Muscle of leg (tissue), 11 donors: ENCODE measurements around the gene CLK3. TPM values are rescaled to one million over a fixed set of nuclear protein-coding genes. Genes with fewer than 3 reads are reported as not detected.
A peak's percentile ranks its signal among the peaks of the same experiment; 100 is the strongest.

Source experiments
- DNase-seq: peaks from one replicate; pipeline ENCODE4 v3.0.0; 2013
- H3K27ac ChIP-seq: one replicate; pipeline ENCODE4 v1.5.1; 2013; ENCODE audit warnings: mild to moderate bottlenecking, low read length, control low read depth
- H3K27me3 ChIP-seq: one replicate; pipeline ENCODE4 v1.6.1; 2013; ENCODE audit warnings: low read length; ENCODE audit not compliant: control insufficient read depth, insufficient read depth
- H3K36me3 ChIP-seq: one replicate; pipeline ENCODE4 v1.6.1; 2013; ENCODE audit warnings: low read length; ENCODE audit not compliant: control insufficient read depth, insufficient read depth
- H3K4me1 ChIP-seq: one replicate; pipeline ENCODE4 v1.6.1; 2013; ENCODE audit warnings: low read length; ENCODE audit not compliant: control insufficient read depth, insufficient read depth
- H3K4me3 ChIP-seq: one replicate; pipeline ENCODE4 v1.5.1; 2013; ENCODE audit warnings: low read length, control low read depth
- H3K9me3 ChIP-seq: replicated peaks from 2 replicates; pipeline ENCODE4 v1.6.1; 2013; ENCODE audit warnings: low read depth, low read length; ENCODE audit not compliant: control insufficient read depth
- WGBS: methylation state at CpG from one replicate; pipeline ENCODE4 v1.1.5; 2013; ENCODE audit warnings: missing lambda C conversion rate; ENCODE audit not compliant: insufficient coverage; 5-methylcytosine and 5-hydroxymethylcytosine counted together
- polyA plus RNA-seq, 8 donors: library from polyadenylated mRNA; unstranded; fragments of 120-200 nt; gene quantifications; one replicate each; pipeline versions ENCODE4 v1.2.1 to v1.2.3, GENCODE V29; 2013; ENCODE audit warnings: inconsistent platforms in 1 of 8, low replicate concordance in 1 of 8; ENCODE audit not compliant: insufficient read length in 8 of 8, insufficient read depth in 1 of 8
- total RNA-seq: library from RNA; stranded (reverse); fragments of 120-200 nt; gene quantifications from one replicate; pipeline ENCODE4 v1.2.4, GENCODE V29; 2013

CLK3 gene
- total and polyA plus RNA-seq, 9 donors = 31.9 to 53.0 (median 46.0) TPM

DNA sequence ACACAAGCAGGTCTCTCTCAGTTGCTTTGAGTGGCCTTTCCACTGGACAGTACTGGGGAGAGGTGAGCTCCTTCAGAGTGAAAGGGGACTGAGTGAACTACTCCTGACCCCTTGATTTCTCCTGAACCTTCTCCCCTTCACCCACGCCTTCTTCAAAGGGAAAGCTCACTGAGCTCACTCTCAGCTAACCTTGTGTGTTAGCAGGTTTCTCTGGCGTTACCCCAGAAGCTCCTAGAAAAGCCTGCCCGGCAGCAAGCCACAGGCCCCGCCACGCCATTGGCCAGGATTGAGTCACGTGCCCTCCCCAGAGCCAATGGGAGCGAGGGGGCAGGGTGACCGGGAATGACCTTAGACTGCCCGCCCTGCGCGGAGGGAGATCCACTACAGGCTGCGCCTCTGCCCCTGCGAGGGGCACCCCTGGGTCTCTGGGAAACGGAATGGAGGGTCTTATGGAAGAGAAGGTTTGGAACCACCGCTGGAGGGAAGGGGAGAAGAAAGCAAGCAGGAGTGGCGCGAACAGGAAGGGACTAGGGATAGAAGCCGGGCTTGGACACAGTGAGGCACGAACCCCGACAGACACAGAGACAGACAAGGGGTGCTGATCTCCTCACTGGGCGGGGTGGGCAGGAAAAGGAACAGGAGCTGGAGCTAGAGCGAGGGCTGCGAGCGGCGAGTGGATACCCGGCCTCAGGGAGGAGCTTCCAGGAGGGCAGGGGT is 17.4 kb upstream of the CLK3 start:
- peak; percentile 96 for DNase-seq
- H3K36me3 ChIP-seq = peaks cover 6% of the 10 kb centered on the region
- peak overlapping the region; percentile 81 for H3K27ac ChIP-seq
- H3K4me1 ChIP-seq = peaks cover 18% of the 10 kb centered on the region
- WGBS = 1% methylated on average over 25 of the region's 26 CpGs
- H3K4me3 ChIP-seq = peak overlapping the region; percentile 71
- H3K27me3 ChIP-seq = no peaks in the 10 kb centered on the region
- no peaks in the 10 kb centered on the region for H3K9me3 ChIP-seq

DNA sequence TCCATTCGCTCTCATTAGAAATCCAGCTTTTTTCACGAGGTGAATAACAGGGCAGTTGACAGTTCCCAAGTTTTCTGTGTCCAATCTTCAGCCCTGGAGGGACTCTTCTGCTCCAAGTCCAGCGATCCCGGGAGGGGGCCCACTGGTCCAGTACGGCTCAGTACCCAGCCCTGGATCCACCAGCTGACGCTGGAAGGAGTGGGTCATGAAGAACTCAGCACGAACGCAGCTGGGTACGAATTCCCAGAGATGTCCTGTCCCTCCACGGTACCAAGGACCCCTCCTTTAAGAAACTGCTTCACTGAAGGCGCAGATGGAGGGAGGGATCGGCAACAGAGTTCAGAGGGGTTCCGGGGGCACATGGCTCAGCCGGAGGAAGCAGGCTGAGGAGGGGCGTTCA is 16.5 kb upstream of the CLK3 start:
- DNase-seq = no peak
- Histone ChIP-seq H3K4me3 (peak overlapping the region; percentile 71), H3K27me3 (no peaks in the 10 kb centered on the region), H3K36me3 (peaks cover 4% of the 10 kb centered on the region), H3K27ac (no peak overlapping the region), H3K4me1 (peaks cover 18% of the 10 kb centered on the region), H3K9me3 (no peaks in the 10 kb centered on the region)
- 62% methylated on average over 14 of the region's 15 CpGs for WGBS

- no peak for DNase-seq
- 88% methylated on average over 13 of the region's 13 CpGs for WGBS
Measured at GRCh38 chr15:74603026-74603788, 12.4 kb upstream of the CLK3 start.

GRCh38 chr15:74603789-74604705 is 11.6 kb upstream of the CLK3 start:
- no peak overlapping the region for H3K4me3 ChIP-seq
- H3K4me1 ChIP-seq = peaks cover 11% of the 10 kb centered on the region
- H3K27ac ChIP-seq = no peak overlapping the region
- DNase-seq = no peak
- H3K9me3 ChIP-seq = no peaks in the 10 kb centered on the region
- 82% methylated on average over 9 of the region's 11 CpGs for WGBS
- H3K36me3 ChIP-seq = no peaks in the 10 kb centered on the region
- peaks cover 9% of the 10 kb centered on the region for H3K27me3 ChIP-seq

More at GRCh38 chr15:74603026-74603788, 12.4 kb upstream of the CLK3 start:
- H3K36me3 ChIP-seq = no peaks in the 10 kb centered on the region
- peaks cover 14% of the 10 kb centered on the region for H3K4me1 ChIP-seq
- H3K27me3 ChIP-seq = peaks cover 4% of the 10 kb centered on the region
- no peak overlapping the region for H3K27ac ChIP-seq
- H3K9me3 ChIP-seq = no peaks in the 10 kb centered on the region
- H3K4me3 ChIP-seq = no peak overlapping the region

DNA sequence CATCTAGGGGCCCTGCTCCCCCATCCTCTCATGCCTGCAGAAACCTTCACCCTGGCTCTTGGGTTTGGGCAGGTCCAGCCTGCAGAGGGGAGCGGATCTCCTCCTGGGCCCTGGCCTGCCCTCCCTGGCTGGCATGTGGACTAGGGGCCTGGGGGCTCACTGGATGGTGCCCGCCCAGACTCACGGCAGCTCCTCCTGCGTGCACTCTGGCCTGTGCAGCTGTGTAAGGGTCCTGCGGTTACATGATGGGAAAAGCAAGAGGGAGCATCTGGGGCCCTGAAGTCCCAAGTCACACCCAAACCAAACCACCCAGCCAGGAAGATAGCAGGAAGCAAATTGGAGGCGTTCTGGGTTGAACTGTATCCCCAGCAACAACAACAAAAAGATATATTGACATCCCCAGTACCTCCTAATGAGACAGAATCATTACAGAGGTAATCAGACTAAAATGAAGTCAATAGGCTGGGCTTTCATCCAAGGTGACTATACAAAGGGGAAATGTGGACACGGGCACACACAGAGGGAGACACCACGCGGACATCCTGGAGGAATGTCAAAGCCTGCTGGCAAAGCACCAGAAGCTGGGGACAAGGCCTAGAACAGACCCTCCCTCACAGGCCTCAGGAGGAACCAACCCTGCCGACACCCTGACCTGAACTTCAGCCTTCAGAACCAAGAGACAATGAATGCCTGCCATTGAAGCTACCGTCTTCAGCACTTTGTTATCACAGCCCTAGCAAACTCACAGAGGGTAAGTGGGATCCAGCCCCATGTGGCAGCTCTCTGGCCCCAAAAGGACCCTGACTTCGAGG is 10.4 kb upstream of the CLK3 start:
- peaks cover 9% of the 10 kb centered on the region for H3K27me3 ChIP-seq
- H3K36me3 ChIP-seq = no peaks in the 10 kb centered on the region
- H3K9me3 ChIP-seq = no peaks in the 10 kb centered on the region
- H3K4me3 ChIP-seq = no peak overlapping the region
- H3K27ac ChIP-seq = no peak overlapping the region
- H3K4me1 ChIP-seq = peaks cover 13% of the 10 kb centered on the region
- DNase-seq = no peak
- WGBS = 61% methylated on average over 9 of the region's 12 CpGs

- no peaks in the 10 kb centered on the region for H3K36me3 ChIP-seq
- H3K4me3 ChIP-seq = no peak overlapping the region
- no peak overlapping the region for H3K27ac ChIP-seq
- H3K9me3 ChIP-seq = no peaks in the 10 kb centered on the region
- peaks cover 9% of the 10 kb centered on the region for H3K27me3 ChIP-seq
- 71% methylated on average over 1 of the region's 1 CpG for WGBS
- H3K4me1 ChIP-seq = peaks cover 19% of the 10 kb centered on the region
- DNase-seq = no peak
Measured at GRCh38 chr15:74605795-74606150, 9.9 kb upstream of the CLK3 start.

DNA sequence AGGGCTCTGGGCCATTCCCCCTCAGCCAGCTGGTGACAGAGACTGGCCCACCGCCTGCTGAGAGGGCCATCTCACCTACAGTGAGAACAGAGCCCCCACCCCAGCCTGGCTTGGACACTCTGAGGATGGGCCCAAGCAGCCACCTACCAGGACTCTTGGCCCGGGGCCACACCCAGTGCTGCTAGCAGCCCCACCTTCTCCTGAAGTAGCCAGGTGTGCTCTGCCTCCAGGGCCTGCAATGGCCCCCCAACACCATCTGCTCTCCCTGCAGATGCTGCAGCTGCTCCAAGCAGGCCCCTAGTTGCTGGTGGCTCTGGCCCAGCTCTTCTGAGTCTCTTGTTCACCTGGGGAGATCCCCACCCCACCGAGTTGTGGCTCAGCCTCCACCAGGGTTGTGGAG is 6.8 kb upstream of the CLK3 start:
- DNase-seq = no peak
- WGBS = 72% methylated on average over 3 of the region's 3 CpGs
- Histone ChIP-seq H3K4me3 (no peak overlapping the region), H3K27ac (no peak overlapping the region), H3K27me3 (peaks cover 9% of the 10 kb centered on the region), H3K4me1 (peaks cover 32% of the 10 kb centered on the region), H3K9me3 (no peaks in the 10 kb centered on the region), H3K36me3 (no peaks in the 10 kb centered on the region)

- no peak overlapping the region for H3K4me3 ChIP-seq
- peaks cover 9% of the 10 kb centered on the region for H3K27me3 ChIP-seq
- H3K4me1 ChIP-seq = peaks cover 32% of the 10 kb centered on the region
- no peak overlapping the region for H3K27ac ChIP-seq
- 46% methylated on average over 2 of the region's 3 CpGs for WGBS
- no peaks in the 10 kb centered on the region for H3K36me3 ChIP-seq
- DNase-seq = no peak
- no peaks in the 10 kb centered on the region for H3K9me3 ChIP-seq
Measured at GRCh38 chr15:74609938-74610301, 5.7 kb upstream of the CLK3 start.

GRCh38 chr15:74610302-74610951 is 5.2 kb upstream of the CLK3 start:
- Histone ChIP-seq H3K36me3 (no peaks in the 10 kb centered on the region), H3K27me3 (peaks cover 9% of the 10 kb centered on the region), H3K4me3 (no peak overlapping the region), H3K9me3 (no peaks in the 10 kb centered on the region), H3K27ac (no peak overlapping the region), H3K4me1 (peaks cover 32% of the 10 kb centered on the region)
- 31% methylated on average over 5 of the region's 7 CpGs for WGBS
- peak; percentile 74 for DNase-seq
